Body of pancreas (tissue), 4 donors: ENCODE measurements around the gene TGFB1I1.
A peak's percentile ranks its signal among the peaks of the same experiment; 100 is the strongest.

Experiments
- POLR2A ChIP-seq, 3 donors: fragments of 450-650 bp; IDR thresholded peaks; one replicate each; pipeline ENCODE4 v1.6.1; 2016; ENCODE audit warnings: antibody characterized with exemption in 3 of 3, mild to moderate bottlenecking in 2 of 3
- TF ChIP-seq, protein P1 (sequence below), 7 experiments: fragments of 450-650 bp in 4 of 7; fragments of 200-600 bp in 3 of 7; sonication (generic) in 3 of 7; IDR thresholded peaks; one replicate each; pipeline ENCODE4 v1.5.1; 2016 to 2019; ENCODE audit warnings: antibody characterized with exemption in 7 of 7

DNA sequence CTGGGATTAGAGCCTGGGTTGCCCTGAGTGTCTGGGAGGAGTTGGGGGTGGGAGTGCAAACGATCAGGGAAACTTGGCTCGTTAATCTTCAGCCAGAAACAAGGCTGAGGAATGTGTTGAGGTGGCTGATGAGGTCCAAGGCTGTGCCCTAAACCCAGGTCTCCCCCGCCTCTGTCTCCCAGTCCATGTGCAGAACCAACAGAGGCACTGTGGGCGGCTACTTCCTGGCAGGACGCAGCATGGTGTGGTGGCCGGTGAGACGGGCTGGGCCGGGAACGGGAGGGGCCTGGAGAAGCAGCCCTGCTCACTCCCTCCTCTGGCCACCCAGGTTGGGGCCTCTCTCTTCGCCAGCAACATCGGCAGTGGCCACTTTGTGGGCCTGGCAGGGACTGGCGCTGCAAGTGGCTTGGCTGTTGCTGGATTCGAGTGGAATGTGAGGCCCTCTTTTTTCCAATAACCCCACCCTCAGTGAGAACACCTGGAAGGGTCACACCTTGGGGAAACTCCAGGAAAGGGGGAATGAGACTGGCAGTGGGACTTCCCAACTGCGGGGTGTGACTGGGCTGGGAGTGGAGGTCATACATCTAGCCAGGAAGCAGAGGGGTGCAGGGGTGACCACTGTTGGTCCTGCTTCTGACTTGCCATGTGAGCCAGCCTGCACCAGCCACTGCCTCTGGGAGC is 12.7 kb downstream of the TGFB1I1 start:
- TF ChIP-seq, protein P1, sequence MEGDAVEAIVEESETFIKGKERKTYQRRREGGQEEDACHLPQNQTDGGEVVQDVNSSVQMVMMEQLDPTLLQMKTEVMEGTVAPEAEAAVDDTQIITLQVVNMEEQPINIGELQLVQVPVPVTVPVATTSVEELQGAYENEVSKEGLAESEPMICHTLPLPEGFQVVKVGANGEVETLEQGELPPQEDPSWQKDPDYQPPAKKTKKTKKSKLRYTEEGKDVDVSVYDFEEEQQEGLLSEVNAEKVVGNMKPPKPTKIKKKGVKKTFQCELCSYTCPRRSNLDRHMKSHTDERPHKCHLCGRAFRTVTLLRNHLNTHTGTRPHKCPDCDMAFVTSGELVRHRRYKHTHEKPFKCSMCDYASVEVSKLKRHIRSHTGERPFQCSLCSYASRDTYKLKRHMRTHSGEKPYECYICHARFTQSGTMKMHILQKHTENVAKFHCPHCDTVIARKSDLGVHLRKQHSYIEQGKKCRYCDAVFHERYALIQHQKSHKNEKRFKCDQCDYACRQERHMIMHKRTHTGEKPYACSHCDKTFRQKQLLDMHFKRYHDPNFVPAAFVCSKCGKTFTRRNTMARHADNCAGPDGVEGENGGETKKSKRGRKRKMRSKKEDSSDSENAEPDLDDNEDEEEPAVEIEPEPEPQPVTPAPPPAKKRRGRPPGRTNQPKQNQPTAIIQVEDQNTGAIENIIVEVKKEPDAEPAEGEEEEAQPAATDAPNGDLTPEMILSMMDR (IDR thresholded peaks at IDR 0.05): no peak
- TF ChIP-seq POLR2A (IDR thresholded peaks at IDR 0.05): peak in 1 of 3 donors; percentile 29
